ENCODE data around the gene IMP3.
"Not testable (repeated sequence)": the region's sequence is repeated elsewhere in the genome, so short reads cannot be mapped to it uniquely, and the experiment has no call there.

IMP3 gene

GRCh38 chr15:75636026-75636425 lies 4.0 kb downstream of the IMP3 start:
- no peaks in the 10 kb centered on the region for H3K36me3 ChIP-seq (ENCODE audit: control insufficient read depth, insufficient read depth, low read length)
- H3K4me3 ChIP-seq (replicated peaks; ENCODE audit: low read depth, low read length): no peak overlapping the region
- no peak for DNase-seq (ENCODE audit: extremely low read depth, insufficient read length)
- H3K27me3 ChIP-seq (replicated peaks; ENCODE audit: control insufficient read depth, insufficient read depth, low read length): no peaks in the 10 kb centered on the region
- no peak for TF ChIP-seq CTCF (IDR thresholded peaks at IDR 0.05; ENCODE audit: insufficient read depth, low read length, poor library complexity, severe bottlenecking)

- not testable (repeated sequence) for H3K4me3 ChIP-seq (replicated peaks; ENCODE audit: low read depth, low read length); DNase-seq (ENCODE audit: extremely low read depth, insufficient read length)
Observed at GRCh38 chr15:75633922-75634321, 6.1 kb downstream of the IMP3 start.

GRCh38 chr15:75631935-75632334 lies 8.1 kb downstream of the IMP3 start:
- no peaks in the 10 kb centered on the region for H3K36me3 ChIP-seq (ENCODE audit: control insufficient read depth, insufficient read depth, low read length)
- H3K27me3 ChIP-seq (replicated peaks; ENCODE audit: control insufficient read depth, insufficient read depth, low read length): no peaks in the 10 kb centered on the region
- TF ChIP-seq CTCF (IDR thresholded peaks at IDR 0.05; ENCODE audit: insufficient read depth, low read length, poor library complexity, severe bottlenecking): no peak
- no peak overlapping the region for H3K4me3 ChIP-seq (replicated peaks; ENCODE audit: low read depth, low read length)
- DNase-seq (ENCODE audit: extremely low read depth, insufficient read length): no peak

More at GRCh38 chr15:75633922-75634321, 6.1 kb downstream of the IMP3 start:
- H3K27me3 ChIP-seq (replicated peaks; ENCODE audit: control insufficient read depth, insufficient read depth, low read length); H3K36me3 ChIP-seq (ENCODE audit: control insufficient read depth, insufficient read depth, low read length): not testable (repeated sequence)

- no peak for TF ChIP-seq CTCF (IDR thresholded peaks at IDR 0.05; ENCODE audit: insufficient read depth, low read length, poor library complexity, severe bottlenecking)
- peak; percentile 95 for DNase-seq (ENCODE audit: extremely low read depth, insufficient read length)
Observed at GRCh38 chr15:75625542-75626347, 14.3 kb downstream of the IMP3 start, which contains the start of gene SNUPN. Gene SNUPN (minus strand): TSS chr15:75625725. CDS start chr15:75621051, 4,674 bp downstream.

GRCh38 chr15:75622505-75622904 lies 17.5 kb downstream of the IMP3 start:
- H3K27me3 ChIP-seq (replicated peaks; ENCODE audit: control insufficient read depth, insufficient read depth, low read length): no peaks in the 10 kb centered on the region
- no peak for DNase-seq (ENCODE audit: extremely low read depth, insufficient read length)
- no peak overlapping the region for H3K4me3 ChIP-seq (replicated peaks; ENCODE audit: low read depth, low read length)
- H3K36me3 ChIP-seq (ENCODE audit: control insufficient read depth, insufficient read depth, low read length): peaks cover 9% of the 10 kb centered on the region
- TF ChIP-seq CTCF (IDR thresholded peaks at IDR 0.05; ENCODE audit: insufficient read depth, low read length, poor library complexity, severe bottlenecking): no peak

More at GRCh38 chr15:75625542-75626347, 14.3 kb downstream of the IMP3 start, which contains the start of gene SNUPN:
- Histone ChIP-seq H3K36me3 (ENCODE audit: control insufficient read depth, insufficient read depth, low read length) (peaks cover under 1% of the 10 kb centered on the region; the same call in 1 of the 2 replicates), H3K27me3 (replicated peaks; ENCODE audit: control insufficient read depth, insufficient read depth, low read length) (no peaks in the 10 kb centered on the region), H3K4me3 (replicated peaks; ENCODE audit: low read depth, low read length) (peak within 1 kb of the TSS; percentile 98)

GRCh38 chr15:75620841-75621391 lies 19.1 kb downstream of the IMP3 start:
- H3K4me3 ChIP-seq (replicated peaks; ENCODE audit: low read depth, low read length): no peak overlapping the region
- TF ChIP-seq CTCF (IDR thresholded peaks at IDR 0.05; ENCODE audit: insufficient read depth, low read length, poor library complexity, severe bottlenecking): no peak
- H3K36me3 ChIP-seq (ENCODE audit: control insufficient read depth, insufficient read depth, low read length): peaks cover 14% of the 10 kb centered on the region
- DNase-seq (ENCODE audit: extremely low read depth, insufficient read length): no peak
- H3K27me3 ChIP-seq (replicated peaks; ENCODE audit: control insufficient read depth, insufficient read depth, low read length): no peaks in the 10 kb centered on the region

All from GM06990 (cell line).